ENCODE results near the gene SPEM1.
A peak's percentile ranks its signal among the peaks of the same experiment; 100 is the strongest.
"Not testable (repeated sequence)": the region's sequence is repeated elsewhere in the genome, so short reads cannot be mapped to it uniquely, and the experiment has no call there.

SPEM1 gene

GRCh38 chr17:7442142-7442541 lies 22.0 kb downstream of the SPEM1 start:
- DNase-seq, result no peak

GRCh38 chr17:7443499-7444485 lies 23.7 kb downstream of the SPEM1 start:
- DNase-seq, result peak; percentile 44

- DNase-seq, result peak; percentile 56
Measured at GRCh38 chr17:7444682-7445618, 24.8 kb downstream of the SPEM1 start, which contains the start of gene CHRNB1. Gene CHRNB1, plus strand, starts transcription at chr17:7445061. Its CDS starts 67 bp downstream, at chr17:7445128.

- DNase-seq, result no peak
Measured at GRCh38 chr17:7445619-7445968, 25.5 kb downstream of the SPEM1 start.

GRCh38 chr17:7448461-7448860 lies 28.3 kb downstream of the SPEM1 start:
- no peak for DNase-seq

- DNase-seq, result no peak
Measured at GRCh38 chr17:7459961-7460545, 39.9 kb downstream of the SPEM1 start.

- DNase-seq, result no peak
Measured at GRCh38 chr17:7460850-7461660, 40.9 kb downstream of the SPEM1 start.

GRCh38 chr17:7462474-7463371 lies 42.6 kb downstream of the SPEM1 start:
- no peak for DNase-seq

GRCh38 chr17:7463372-7463846 lies 43.3 kb downstream of the SPEM1 start:
- no peak for DNase-seq

GRCh38 chr17:7464081-7464480 lies 44.0 kb downstream of the SPEM1 start:
- no peak for DNase-seq

GRCh38 chr17:7465597-7466275 lies 45.6 kb downstream of the SPEM1 start:
- no peak for DNase-seq

GRCh38 chr17:7466318-7466638 lies 46.2 kb downstream of the SPEM1 start:
- no peak for DNase-seq

- DNase-seq, result peak; percentile 65
Measured at GRCh38 chr17:7466639-7467341, 46.7 kb downstream of the SPEM1 start.

- no peak for DNase-seq
Measured at GRCh38 chr17:7467498-7467897, 47.4 kb downstream of the SPEM1 start.

GRCh38 chr17:7468290-7468689 lies 48.2 kb downstream of the SPEM1 start:
- no peak for DNase-seq

GRCh38 chr17:7468804-7469389 lies 48.8 kb downstream of the SPEM1 start:
- DNase-seq, result no peak

- DNase-seq, result not testable (repeated sequence)
Measured at GRCh38 chr17:7469843-7470242, 49.7 kb downstream of the SPEM1 start.

GRCh38 chr17:7470457-7470973 lies 50.4 kb downstream of the SPEM1 start:
- not testable (repeated sequence) for DNase-seq

Data from EL (cell line).